T-helper 22 cell (primary cell): ENCODE results near the gene LMBR1L.
"Not testable (repeated sequence)": the region's sequence is repeated elsewhere in the genome, so short reads cannot be mapped to it uniquely, and the experiment has no call there.

Experiments
- DNase-seq: peaks from one replicate; pipeline ENCODE4 v3.0.0-alpha.2; 2020; ENCODE audit warnings: low read depth

The LMBR1L gene

DNA sequence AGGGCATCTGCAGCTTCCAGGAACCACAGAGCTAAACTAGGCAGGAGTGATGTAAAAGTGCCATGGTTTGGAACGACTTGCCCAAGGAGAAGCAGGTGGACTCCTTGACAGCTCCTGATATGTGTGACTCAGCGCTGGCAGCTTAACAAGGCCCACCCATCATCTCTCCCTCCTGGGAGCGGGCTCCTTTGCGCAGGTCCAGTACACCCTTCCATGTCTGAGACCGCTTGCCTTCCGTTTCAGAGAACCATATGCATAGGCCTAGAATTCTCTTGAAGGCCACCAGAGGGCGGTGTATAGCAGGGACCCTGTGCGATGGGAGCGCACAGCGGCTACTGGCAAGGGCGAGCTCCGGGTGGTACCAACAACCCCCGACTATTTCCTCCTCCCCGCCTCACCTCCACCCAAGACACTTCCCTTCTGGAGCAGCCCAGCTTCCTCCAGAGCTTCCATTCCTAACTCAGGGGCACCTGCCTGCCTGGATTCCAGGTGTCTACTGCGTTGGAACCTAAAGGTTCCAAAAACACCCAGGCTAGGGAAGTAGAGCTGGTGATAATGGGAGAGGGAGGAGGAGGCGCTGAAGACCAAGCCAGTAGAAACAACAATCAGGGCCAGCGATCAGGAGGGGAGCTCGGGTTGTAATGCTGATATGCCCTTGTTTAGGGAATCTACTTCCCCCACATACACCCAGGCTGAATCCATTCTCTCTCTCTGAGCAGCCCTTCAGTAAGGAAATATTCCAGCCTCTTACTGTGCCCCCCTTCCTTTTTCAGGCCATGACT, 22.3 kb downstream of the LMBR1L start:
- peak; percentile 41 for DNase-seq

DNA sequence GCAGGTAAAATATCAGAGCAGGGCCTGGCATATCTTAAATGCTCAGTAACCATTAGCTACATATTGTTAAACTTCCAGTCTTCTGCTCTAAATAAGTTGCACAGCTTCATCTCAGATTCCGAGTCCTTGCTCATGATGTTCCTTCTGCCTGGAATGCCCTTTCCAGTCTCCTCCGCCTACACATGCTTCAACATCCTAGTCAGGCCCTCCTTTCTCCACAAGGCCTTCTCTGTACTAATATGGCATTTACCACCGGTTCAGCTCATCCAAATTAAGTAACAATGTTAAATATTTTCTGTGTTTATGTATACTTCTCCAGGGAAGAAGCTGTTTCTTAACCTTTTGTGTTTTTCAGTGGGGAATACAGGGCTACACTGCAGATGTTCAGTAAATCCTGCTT, 24.5 kb downstream of the LMBR1L start:
- no peak for DNase-seq

GRCh38 chr12:49084438-49084837, 26.2 kb downstream of the LMBR1L start:
- DNase-seq, result no peak

GRCh38 chr12:49079793-49080192, 30.9 kb downstream of the LMBR1L start:
- DNase-seq, result no peak

GRCh38 chr12:49070971-49071370, 39.7 kb downstream of the LMBR1L start:
- DNase-seq, result no peak

- peak; percentile 97 for DNase-seq
Observed at GRCh38 chr12:49069507-49070346, 40.9 kb downstream of the LMBR1L start, which contains the start of gene RHEBL1. Gene RHEBL1, minus strand, starts transcription at chr12:49069979. Its CDS starts 194 bp downstream, at chr12:49069785.

- DNase-seq, result no peak
Observed at GRCh38 chr12:49068879-49069506, 41.7 kb downstream of the LMBR1L start.

DNA sequence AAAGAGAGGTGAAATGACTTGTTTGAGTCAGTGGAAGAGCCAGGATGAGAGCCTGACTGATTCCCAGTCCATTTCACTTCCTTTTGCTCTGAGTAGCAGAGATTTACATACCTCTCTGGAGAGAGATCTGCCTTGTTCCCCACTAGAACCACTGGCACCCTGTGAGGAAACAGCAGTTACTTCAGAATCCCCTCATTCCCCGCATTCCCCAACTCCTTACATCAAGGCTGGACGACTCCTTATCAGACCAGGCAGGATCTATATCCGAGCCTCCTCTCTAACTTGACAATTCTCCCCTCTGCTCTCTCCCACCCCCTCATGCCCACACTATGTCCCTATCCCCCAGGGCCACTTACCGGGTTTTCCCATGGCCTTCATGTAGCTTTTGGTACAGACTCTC, 44.5 kb downstream of the LMBR1L start:
- DNase-seq, result no peak

- DNase-seq, result no peak
Observed at GRCh38 chr12:49064767-49065152, 45.9 kb downstream of the LMBR1L start.

DNA sequence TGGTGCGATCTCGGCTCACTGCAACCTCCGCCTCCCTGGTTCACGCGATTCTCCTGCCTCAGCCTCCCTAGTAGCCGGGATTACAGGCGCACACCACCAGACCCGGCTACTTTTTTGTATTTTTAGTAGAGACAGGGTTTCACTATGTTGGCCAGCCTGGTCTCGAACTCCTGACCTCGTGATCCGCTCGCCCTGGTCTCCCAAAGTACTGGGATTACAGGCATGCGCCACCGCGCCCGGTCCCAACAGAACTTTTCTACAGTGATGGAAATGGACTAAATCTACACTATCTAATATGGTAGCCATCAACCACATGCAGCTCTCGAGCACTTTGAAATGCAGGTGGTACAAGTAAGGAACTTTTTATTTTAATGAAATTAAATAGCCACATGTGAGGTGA, 48.7 kb downstream of the LMBR1L start:
- not testable (repeated sequence) for DNase-seq

- no peak for DNase-seq
Observed at GRCh38 chr12:49061157-49061650, 49.4 kb downstream of the LMBR1L start.

GRCh38 chr12:49060237-49061156, 50.1 kb downstream of the LMBR1L start, which contains the start of gene KMT2D:
Gene KMT2D, minus strand, starts transcription at chr12:49060794. Its CDS starts 5,470 bp downstream, at chr12:49055324.
- peak; percentile 77 for DNase-seq

- DNase-seq, result no peak
Observed at GRCh38 chr12:49059299-49060171, 51.1 kb downstream of the LMBR1L start.

DNA sequence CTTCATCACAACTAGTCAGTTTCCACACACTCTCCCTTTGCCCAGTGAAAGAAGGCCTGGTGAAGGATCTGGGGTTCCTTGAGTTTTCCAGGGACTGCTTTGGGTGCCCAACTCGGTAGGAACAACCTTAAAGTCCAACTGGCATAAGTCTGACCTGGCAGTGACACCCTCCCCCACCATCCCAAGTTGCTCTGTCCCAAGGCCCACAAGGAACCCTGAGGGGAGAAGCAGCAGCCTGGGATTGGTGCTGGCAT, 51.7 kb downstream of the LMBR1L start:
- no peak for DNase-seq

DNA sequence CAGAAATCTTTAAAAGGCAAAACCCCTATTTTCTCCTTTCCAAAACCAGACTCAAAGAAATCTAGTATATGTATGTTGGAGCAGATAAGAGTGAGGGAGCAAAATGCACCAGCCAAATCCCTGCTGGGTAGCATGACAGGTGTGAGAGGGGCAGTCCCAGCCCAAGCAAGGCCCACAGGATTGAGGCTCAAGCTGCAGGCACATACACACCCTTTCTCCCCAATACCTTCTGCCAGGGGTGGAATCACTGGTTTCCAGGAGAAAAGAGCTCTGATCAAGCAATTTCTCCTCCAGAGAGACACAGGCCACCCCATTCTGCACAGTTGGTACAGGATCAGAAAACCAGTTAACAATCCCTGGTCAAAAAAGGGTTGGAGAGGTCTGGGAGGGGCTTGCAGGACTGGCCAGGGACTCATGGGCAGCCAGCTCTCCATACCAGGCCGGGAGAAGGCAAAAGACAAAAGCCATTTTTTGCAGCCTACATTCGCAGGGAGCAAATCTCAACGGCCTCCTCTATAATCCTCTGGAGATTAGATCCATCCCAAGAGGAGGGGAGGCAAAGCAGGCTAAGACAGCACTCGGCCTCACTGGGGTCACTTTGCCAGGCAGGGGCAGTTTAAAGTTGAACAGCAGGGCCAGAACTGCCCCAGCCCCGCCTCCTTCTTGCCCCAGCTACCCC, 52.1 kb downstream of the LMBR1L start:
- DNase-seq, result no peak

- no peak for DNase-seq
Observed at GRCh38 chr12:49057888-49058287, 52.8 kb downstream of the LMBR1L start.

DNA sequence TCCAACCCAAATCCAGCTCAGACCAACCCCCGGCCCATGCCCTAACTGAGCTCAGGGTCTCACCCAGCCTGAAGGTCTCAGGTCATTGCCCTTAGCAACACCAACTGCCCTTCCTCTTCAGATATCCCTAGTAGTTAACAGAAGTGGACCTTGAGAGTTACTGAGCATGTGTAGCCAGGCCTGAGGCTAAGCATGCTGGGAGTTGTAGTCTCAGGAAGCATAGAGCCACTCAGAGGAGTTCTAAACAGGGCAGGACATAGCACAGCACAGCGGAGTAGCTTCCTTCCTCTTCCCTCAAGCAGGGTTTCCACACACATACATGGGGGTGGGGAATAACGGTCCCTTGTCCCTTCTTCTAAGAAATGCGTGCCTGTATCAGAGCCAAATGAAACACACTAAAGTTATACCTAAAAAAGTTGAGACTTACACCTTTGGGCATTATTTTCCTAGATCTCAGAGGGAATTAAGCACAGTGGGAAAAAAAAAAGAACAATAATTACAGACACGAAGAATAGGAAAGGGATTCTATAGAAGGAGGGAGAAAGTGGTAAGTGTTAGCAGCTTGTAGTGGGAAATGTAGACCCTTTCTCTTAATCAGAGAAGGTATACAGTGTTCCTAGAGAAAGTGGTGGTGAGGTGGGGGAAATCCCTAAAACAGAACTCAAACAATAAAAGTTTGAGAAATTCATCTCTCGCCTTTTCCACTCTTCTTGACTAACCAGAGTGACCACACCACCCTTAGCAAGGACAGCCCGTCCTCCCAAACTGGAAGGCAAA, 54.5 kb downstream of the LMBR1L start:
- DNase-seq, result peak; percentile 45

- no peak for DNase-seq
Observed at GRCh38 chr12:49055092-49055491, 55.6 kb downstream of the LMBR1L start.

DNA sequence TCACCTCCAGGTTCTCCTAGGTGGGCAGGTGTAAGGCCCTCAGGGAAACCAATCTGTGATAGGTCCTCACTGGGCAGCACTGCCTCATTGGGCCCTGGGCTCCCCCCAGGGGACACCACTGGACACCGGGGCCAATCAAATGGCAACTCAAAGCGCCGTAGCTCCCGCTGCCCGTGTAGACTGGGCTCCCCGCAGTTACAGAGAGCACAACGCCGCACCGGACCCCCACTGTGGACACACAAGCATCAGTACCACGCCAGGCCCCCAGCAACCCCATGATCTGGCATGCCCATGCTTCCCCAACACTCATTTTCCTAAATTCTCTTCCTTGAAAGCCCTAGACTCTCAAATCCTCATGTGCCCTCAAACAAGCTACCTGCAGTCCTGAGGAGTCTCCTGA, 56.1 kb downstream of the LMBR1L start:
- no peak for DNase-seq
